ENCODE measurements around the gene NEURL4.
A peak's percentile ranks its signal among the peaks of the same experiment; 100 is the strongest.
"Not testable (repeated sequence)": the region's sequence is repeated elsewhere in the genome, so short reads cannot be mapped to it uniquely, and the experiment has no call there.

Gene NEURL4

DNA sequence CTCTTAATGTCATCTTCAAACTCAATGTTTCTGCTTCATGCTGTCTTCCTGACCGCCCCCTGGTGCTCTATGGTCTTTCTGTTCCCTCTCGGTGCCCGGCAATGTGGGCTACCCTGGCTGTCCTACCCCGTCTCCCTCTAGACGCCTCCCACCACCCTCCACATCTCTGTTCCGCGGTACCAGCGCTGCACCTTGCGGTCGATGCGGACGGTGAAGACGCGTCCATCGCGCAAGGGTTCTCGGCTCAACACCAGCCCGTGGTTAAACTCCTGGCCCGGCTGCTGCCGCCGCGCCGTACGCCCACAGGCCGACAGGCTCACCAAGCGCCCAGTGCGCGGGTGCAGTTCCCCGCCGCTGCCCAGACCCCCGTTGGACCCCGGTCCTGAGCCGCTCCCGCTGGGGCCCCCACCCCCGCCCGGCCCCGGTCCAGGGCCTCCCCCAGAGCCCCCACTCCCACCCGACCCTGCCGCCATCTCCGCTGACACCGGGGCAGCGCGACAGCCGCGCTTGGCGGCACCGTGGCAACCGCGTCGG, at the start of gene NEURL4:
TSS of gene NEURL4 (minus strand) at position 496 of the 534 bp plus-strand sequence. CDS start at position 473, 23 bp downstream.
- DNase-seq (ENCODE audit: extremely low read depth, insufficient read length) = no peak
- H3K36me3 ChIP-seq (ENCODE audit: control insufficient read depth, insufficient read depth, low read length) = peaks cover 15% of the 10 kb centered on the region
- TF ChIP-seq, protein P1, sequence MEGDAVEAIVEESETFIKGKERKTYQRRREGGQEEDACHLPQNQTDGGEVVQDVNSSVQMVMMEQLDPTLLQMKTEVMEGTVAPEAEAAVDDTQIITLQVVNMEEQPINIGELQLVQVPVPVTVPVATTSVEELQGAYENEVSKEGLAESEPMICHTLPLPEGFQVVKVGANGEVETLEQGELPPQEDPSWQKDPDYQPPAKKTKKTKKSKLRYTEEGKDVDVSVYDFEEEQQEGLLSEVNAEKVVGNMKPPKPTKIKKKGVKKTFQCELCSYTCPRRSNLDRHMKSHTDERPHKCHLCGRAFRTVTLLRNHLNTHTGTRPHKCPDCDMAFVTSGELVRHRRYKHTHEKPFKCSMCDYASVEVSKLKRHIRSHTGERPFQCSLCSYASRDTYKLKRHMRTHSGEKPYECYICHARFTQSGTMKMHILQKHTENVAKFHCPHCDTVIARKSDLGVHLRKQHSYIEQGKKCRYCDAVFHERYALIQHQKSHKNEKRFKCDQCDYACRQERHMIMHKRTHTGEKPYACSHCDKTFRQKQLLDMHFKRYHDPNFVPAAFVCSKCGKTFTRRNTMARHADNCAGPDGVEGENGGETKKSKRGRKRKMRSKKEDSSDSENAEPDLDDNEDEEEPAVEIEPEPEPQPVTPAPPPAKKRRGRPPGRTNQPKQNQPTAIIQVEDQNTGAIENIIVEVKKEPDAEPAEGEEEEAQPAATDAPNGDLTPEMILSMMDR (IDR thresholded peaks at IDR 0.05; ENCODE audit: insufficient read depth, low read length, poor library complexity, severe bottlenecking) = peak; percentile 18

DNA sequence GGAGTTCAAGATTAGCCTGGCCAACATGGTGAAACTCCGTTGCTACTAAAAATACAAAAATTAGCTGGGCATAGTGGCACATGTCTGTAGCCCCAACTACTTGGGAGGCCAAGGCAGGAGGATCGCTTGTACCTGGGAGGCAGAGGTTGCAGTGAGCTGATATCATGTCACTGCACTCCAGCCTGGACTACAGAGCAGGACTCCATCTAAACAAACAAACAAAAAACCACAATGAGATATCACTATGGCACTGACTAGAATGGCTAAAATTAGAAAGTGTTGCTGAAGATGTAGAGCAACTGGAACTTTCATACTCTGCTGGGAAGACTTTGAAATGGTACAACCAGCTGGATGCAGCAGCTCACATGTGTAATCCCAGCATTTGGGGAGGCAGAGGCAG, 45.2 kb upstream of the NEURL4 start:
- Histone ChIP-seq H3K4me3 (replicated peaks; ENCODE audit: low read depth, low read length) (no peak overlapping the region), H3K27me3 (replicated peaks; ENCODE audit: control insufficient read depth, insufficient read depth, low read length) (no peaks in the 10 kb centered on the region), H3K36me3 (ENCODE audit: control insufficient read depth, insufficient read depth, low read length) (no peaks in the 10 kb centered on the region)
- DNase-seq (ENCODE audit: extremely low read depth, insufficient read length) = no peak
- TF ChIP-seq, protein P1 (IDR thresholded peaks at IDR 0.05; ENCODE audit: insufficient read depth, low read length, poor library complexity, severe bottlenecking) = no peak

More for the DNA sequence above, at the start of gene NEURL4:
- peak within 1 kb of the TSS; percentile 81 for H3K4me3 ChIP-seq (replicated peaks; ENCODE audit: low read depth, low read length)
- H3K27me3 ChIP-seq (replicated peaks; ENCODE audit: control insufficient read depth, insufficient read depth, low read length) = no peaks in the 10 kb centered on the region

GRCh38 chr17:7370853-7371252, 41.7 kb upstream of the NEURL4 start:
- TF ChIP-seq, protein P1 (IDR thresholded peaks at IDR 0.05; ENCODE audit: insufficient read depth, low read length, poor library complexity, severe bottlenecking) = no peak
- Histone ChIP-seq H3K36me3 (ENCODE audit: control insufficient read depth, insufficient read depth, low read length) (no peaks in the 10 kb centered on the region), H3K27me3 (replicated peaks; ENCODE audit: control insufficient read depth, insufficient read depth, low read length) (no peaks in the 10 kb centered on the region), H3K4me3 (replicated peaks; ENCODE audit: low read depth, low read length) (no peak overlapping the region)
- DNase-seq (ENCODE audit: extremely low read depth, insufficient read length) = no peak

DNA sequence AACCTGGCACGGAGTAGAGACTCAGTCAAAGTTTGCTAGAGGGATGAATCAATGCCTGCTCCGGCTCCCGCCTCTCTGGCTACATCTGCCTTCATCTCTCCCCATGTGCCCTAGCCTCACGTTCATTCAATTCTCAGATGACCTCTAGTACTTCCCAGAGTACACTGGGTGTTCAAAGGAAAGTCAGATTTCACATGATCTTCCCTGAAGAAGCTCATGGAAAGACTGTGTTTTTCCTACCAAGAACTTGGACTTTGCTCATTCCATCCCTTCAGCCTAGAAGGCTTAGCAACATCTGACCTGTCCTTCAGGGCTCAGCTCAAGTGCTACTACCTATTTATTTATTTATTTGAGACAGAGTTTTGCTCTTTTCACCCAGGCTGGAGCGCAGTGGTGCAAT, 40.7 kb upstream of the NEURL4 start:
- Histone ChIP-seq H3K36me3 (ENCODE audit: control insufficient read depth, insufficient read depth, low read length) (no peaks in the 10 kb centered on the region), H3K27me3 (replicated peaks; ENCODE audit: control insufficient read depth, insufficient read depth, low read length) (no peaks in the 10 kb centered on the region), H3K4me3 (replicated peaks; ENCODE audit: low read depth, low read length) (no peak overlapping the region)
- no peak for DNase-seq (ENCODE audit: extremely low read depth, insufficient read length)
- TF ChIP-seq, protein P1 (IDR thresholded peaks at IDR 0.05; ENCODE audit: insufficient read depth, low read length, poor library complexity, severe bottlenecking) = no peak

DNA sequence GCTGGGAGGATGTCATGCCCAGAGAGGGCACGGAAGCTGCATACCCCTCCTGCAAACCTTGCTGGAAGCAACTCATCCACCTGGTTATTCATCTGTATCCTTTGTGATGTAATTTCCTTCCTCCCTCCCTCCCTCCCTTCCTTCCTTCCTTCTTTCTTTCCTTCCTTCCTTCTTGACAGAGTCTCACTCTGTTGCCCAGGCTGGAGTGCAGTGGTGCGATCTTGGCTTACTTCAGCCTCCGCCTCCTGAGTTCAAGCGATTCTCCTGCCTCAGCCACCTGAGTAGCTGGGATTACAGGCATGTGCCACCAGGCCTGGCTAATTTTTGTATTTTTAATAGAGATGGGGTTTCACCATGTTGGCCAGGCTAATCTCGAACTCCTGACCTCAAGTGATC, 39.5 kb upstream of the NEURL4 start:
- not testable (repeated sequence) for H3K4me3 ChIP-seq (replicated peaks; ENCODE audit: low read depth, low read length)

DNA sequence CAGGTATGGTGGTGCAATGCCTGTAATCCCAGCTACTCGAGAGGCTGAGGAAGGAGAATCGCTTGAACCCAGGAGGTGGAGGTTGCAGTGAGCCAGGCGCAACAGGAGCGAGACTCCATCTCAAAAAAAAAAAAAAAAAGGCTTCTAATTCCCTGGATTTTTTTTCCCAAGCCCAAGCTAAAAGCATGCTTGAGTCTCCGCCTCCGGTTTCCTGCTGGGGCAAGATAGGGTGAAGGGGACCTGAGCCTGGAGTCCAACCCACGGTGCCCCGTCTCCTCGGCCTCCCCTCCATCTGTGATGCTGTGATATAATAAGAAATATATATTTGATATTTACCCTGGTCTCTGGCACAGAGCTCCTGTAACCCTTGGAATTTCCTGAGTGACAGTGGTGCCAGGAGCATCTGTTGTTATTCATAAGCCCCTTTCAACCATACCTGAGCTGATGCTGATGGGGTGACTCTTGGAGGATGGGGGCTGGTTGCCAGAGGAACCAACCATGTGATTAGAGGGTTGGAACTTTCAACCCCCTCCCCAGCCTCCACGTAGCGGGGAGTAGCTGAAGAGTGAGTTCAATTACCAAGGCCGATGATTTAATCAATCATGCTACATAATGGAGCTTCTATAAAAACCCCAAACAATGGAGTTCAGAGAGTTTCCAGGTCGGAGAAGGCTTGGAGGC, 38.9 kb upstream of the NEURL4 start:
- no peak for DNase-seq (ENCODE audit: extremely low read depth, insufficient read length)
- TF ChIP-seq, protein P1 (IDR thresholded peaks at IDR 0.05; ENCODE audit: insufficient read depth, low read length, poor library complexity, severe bottlenecking) = no peak
- Histone ChIP-seq H3K4me3 (replicated peaks; ENCODE audit: low read depth, low read length) (no peak overlapping the region), H3K36me3 (ENCODE audit: control insufficient read depth, insufficient read depth, low read length) (no peaks in the 10 kb centered on the region), H3K27me3 (replicated peaks; ENCODE audit: control insufficient read depth, insufficient read depth, low read length) (no peaks in the 10 kb centered on the region)

More for the DNA sequence above, 39.5 kb upstream of the NEURL4 start:
- not testable (repeated sequence) for H3K27me3 ChIP-seq (replicated peaks; ENCODE audit: control insufficient read depth, insufficient read depth, low read length); H3K36me3 ChIP-seq (ENCODE audit: control insufficient read depth, insufficient read depth, low read length); DNase-seq (ENCODE audit: extremely low read depth, insufficient read length)

Measured in GM06990 (cell line).